ENCODE results near the gene CPZ.

CPZ gene

GRCh38 chr4:8554555-8555100 is 37.9 kb upstream of the CPZ start:
- Histone ChIP-seq H3K27me3 (ENCODE audit: insufficient read depth, low read length) (no peaks in the 10 kb centered on the region), H3K4ac (ENCODE audit: low read depth, low read length) (no peak overlapping the region), H3K18ac (ENCODE audit: low read length) (peak overlapping the region; percentile 57), H3K4me3 (ENCODE audit: low read depth, low read length) (no peak overlapping the region), H2BK5ac (ENCODE audit: low read depth, low read length, poor library complexity) (peak overlapping the region; percentile 3), H3K4me2 (ENCODE audit: low read length) (no peak overlapping the region), H3K27ac (ENCODE audit: low read depth, low read length) (no peak overlapping the region), H3K9ac (ENCODE audit: low read length) (no peak overlapping the region), H2BK12ac (ENCODE audit: low read length) (peak overlapping the region; percentile 91), H4K91ac (ENCODE audit: low read depth, low read length) (peak overlapping the region; percentile 45), H2AFZ (ENCODE audit: insufficient read depth, low read length, poor library complexity) (no peak overlapping the region), H3K14ac (ENCODE audit: low read length) (peak overlapping the region; percentile 24), H3K9me3 (ENCODE audit: insufficient read depth, low read depth, low read length) (no peaks in the 10 kb centered on the region), H3K79me2 (ENCODE audit: control insufficient read depth, insufficient read depth, low read length, poor library complexity) (peaks cover 5% of the 10 kb centered on the region), H2BK120ac (ENCODE audit: insufficient read depth, low read length, poor library complexity) (peak overlapping the region; percentile 59), H3K4me1 (ENCODE audit: control insufficient read depth in 1 of 2, insufficient read depth in 2 of 2, low read length in 2 of 2) (peaks cover 31 to 32% of the 10 kb centered on the region in 2 experiments), H4K8ac (ENCODE audit: low read depth, low read length) (no peak overlapping the region), H3K36me3 (ENCODE audit: control insufficient read depth in 1 of 2, insufficient read depth in 2 of 2, low read length in 2 of 2) (no peaks in the 10 kb centered on the region), H3K23ac (ENCODE audit: low read length) (no peak overlapping the region), H2AK5ac (ENCODE audit: low read length) (peak overlapping the region; percentile 72), H3K79me1 (ENCODE audit: low read length) (peaks cover 44% of the 10 kb centered on the region), H4K12ac (ENCODE audit: low read depth, low read length) (no peak overlapping the region)
- WGBS (ENCODE audit: extremely low coverage, insufficient coverage, insufficient read length), result no CpG with 5 or more reads among the region's 17 CpGs
- no peak for DNase-seq

DNA sequence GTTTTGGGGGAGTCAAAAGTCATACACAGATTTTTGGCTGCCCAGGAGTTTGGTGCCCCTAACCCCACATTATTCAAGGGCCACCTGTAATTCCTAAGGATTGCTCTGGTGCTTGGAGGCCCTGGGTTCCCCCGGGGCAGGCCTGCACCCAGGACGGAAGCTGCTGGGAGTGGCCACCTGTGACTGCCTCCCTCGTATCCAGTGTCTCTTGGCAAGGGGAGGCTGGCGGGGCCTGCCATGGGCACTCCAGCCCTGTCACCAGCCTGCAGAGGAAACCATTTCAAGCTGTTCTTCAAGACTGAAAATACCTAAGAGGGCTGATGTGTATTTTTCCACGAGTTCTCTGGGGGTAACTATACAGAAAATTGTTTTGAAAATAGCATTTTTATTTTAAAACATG is 36.8 kb upstream of the CPZ start:
- H3K9ac ChIP-seq (ENCODE audit: low read length), result no peak overlapping the region
- H3K79me1 ChIP-seq (ENCODE audit: low read length), result peaks cover 53% of the 10 kb centered on the region
- no peak overlapping the region for H4K8ac ChIP-seq (ENCODE audit: low read depth, low read length)
- no peak overlapping the region for H4K12ac ChIP-seq (ENCODE audit: low read depth, low read length)
- H2BK12ac ChIP-seq (ENCODE audit: low read length), result peak overlapping the region; percentile 43
- no peak for DNase-seq
- H3K14ac ChIP-seq (ENCODE audit: low read length), result peak overlapping the region; percentile 57
- H2AFZ ChIP-seq (ENCODE audit: insufficient read depth, low read length, poor library complexity), result no peak overlapping the region
- peaks cover 5% of the 10 kb centered on the region for H3K79me2 ChIP-seq (ENCODE audit: control insufficient read depth, insufficient read depth, low read length, poor library complexity)
- H2AK5ac ChIP-seq (ENCODE audit: low read length), result peak overlapping the region; percentile 17
- H3K4me1 ChIP-seq (ENCODE audit: control insufficient read depth in 1 of 2, insufficient read depth in 2 of 2, low read length in 2 of 2), result peaks cover 38 to 42% of the 10 kb centered on the region in 2 experiments
- no peak overlapping the region for H3K4me2 ChIP-seq (ENCODE audit: low read length)
- no peak overlapping the region for H3K4ac ChIP-seq (ENCODE audit: low read depth, low read length)
- H2BK120ac ChIP-seq (ENCODE audit: insufficient read depth, low read length, poor library complexity), result peak overlapping the region; percentile 62
- H4K91ac ChIP-seq (ENCODE audit: low read depth, low read length), result peak overlapping the region; percentile 72
- no peaks in the 10 kb centered on the region for H3K9me3 ChIP-seq (ENCODE audit: insufficient read depth, low read depth, low read length)
- H3K36me3 ChIP-seq (ENCODE audit: control insufficient read depth in 1 of 2, insufficient read depth in 2 of 2, low read length in 2 of 2), result no peaks in the 10 kb centered on the region
- no peak overlapping the region for H3K4me3 ChIP-seq (ENCODE audit: low read depth, low read length)
- no peak overlapping the region for H3K27ac ChIP-seq (ENCODE audit: low read depth, low read length)
- WGBS (ENCODE audit: extremely low coverage, insufficient coverage, insufficient read length), result no CpG with 5 or more reads among the region's 5 CpGs
- no peak overlapping the region for H3K18ac ChIP-seq (ENCODE audit: low read length)
- H3K23ac ChIP-seq (ENCODE audit: low read length), result no peak overlapping the region
- H3K27me3 ChIP-seq (ENCODE audit: insufficient read depth, low read length), result no peaks in the 10 kb centered on the region
- no peak overlapping the region for H2BK5ac ChIP-seq (ENCODE audit: low read depth, low read length, poor library complexity)

DNA sequence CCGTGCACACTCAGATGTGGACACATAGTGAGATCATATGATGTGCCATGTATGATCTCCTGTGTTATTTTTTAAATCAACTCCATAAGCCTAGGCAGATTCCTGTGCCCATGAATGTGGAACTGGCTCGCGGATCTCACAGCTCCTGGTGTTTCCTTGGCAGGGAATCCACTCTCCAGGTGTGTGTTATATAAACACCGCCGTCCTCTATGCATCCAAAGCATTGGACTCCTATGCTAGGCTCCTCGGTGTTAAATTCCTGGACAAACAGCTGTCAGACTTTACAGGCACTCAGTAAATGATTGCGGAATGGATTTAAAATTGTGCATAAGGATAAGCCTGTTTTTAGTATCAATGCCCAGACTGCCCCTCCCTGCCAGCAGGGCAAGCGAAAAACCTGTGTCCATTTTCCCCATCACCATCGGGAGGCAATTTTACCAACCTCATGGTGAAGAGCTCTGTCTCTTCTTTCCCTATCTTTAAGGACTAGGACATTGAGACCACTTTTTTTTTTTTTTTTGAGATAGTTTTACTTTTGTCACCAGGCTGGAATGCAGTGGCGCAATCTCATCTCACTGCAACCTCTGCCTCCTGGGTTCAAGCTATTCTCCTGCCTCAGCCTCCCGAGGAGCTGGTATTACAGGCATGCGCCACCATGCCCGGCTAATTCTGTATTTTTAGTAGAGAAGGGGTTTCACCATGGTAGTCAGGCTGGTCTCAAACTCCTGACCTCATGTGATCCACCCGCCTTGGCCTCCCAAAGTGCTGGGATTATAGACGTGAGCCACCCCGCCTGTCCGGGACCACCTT is 36.0 kb upstream of the CPZ start:
- DNase-seq, result peak; percentile 81 to 82
- Histone ChIP-seq H4K91ac (ENCODE audit: low read depth, low read length) (peak overlapping the region; percentile 64), H3K79me2 (ENCODE audit: control insufficient read depth, insufficient read depth, low read length, poor library complexity) (peaks cover 5% of the 10 kb centered on the region)

GRCh38 chr4:8557151-8558076 is 35.2 kb upstream of the CPZ start:
- WGBS (ENCODE audit: extremely low coverage, insufficient coverage, insufficient read length), result no CpG with 5 or more reads among the region's 21 CpGs
- Histone ChIP-seq H3K9me3 (ENCODE audit: insufficient read depth, low read depth, low read length) (no peaks in the 10 kb centered on the region), H4K8ac (ENCODE audit: low read depth, low read length) (peak overlapping the region; percentile 50), H2BK120ac (ENCODE audit: insufficient read depth, low read length, poor library complexity) (peak overlapping the region; percentile 94), H4K12ac (ENCODE audit: low read depth, low read length) (peak overlapping the region; percentile 39), H3K36me3 (ENCODE audit: control insufficient read depth in 1 of 2, insufficient read depth in 2 of 2, low read length in 2 of 2) (no peaks in the 10 kb centered on the region), H2AK5ac (ENCODE audit: low read length) (peak overlapping the region; percentile 92), H3K14ac (ENCODE audit: low read length) (peak overlapping the region; percentile 76), H3K9ac (ENCODE audit: low read length) (no peak overlapping the region), H2AFZ (ENCODE audit: insufficient read depth, low read length, poor library complexity) (no peak overlapping the region), H4K91ac (ENCODE audit: low read depth, low read length) (peak overlapping the region; percentile 93), H3K4me3 (ENCODE audit: low read depth, low read length) (no peak overlapping the region), H3K23ac (ENCODE audit: low read length) (no peak overlapping the region), H3K79me1 (ENCODE audit: low read length) (peaks cover 57% of the 10 kb centered on the region), H2BK12ac (ENCODE audit: low read length) (peak overlapping the region; percentile 71), H3K18ac (ENCODE audit: low read length) (peak overlapping the region; percentile 51), H3K27ac (ENCODE audit: low read depth, low read length) (peak overlapping the region; percentile 51), H3K79me2 (ENCODE audit: control insufficient read depth, insufficient read depth, low read length, poor library complexity) (peaks cover 5% of the 10 kb centered on the region), H3K27me3 (ENCODE audit: insufficient read depth, low read length) (no peaks in the 10 kb centered on the region), H3K4ac (ENCODE audit: low read depth, low read length) (peak overlapping the region; percentile 82), H3K4me1 (ENCODE audit: control insufficient read depth in 1 of 2, insufficient read depth in 2 of 2, low read length in 2 of 2) (peaks cover 44 to 46% of the 10 kb centered on the region in 2 experiments), H3K4me2 (ENCODE audit: low read length) (no peak overlapping the region), H2BK5ac (ENCODE audit: low read depth, low read length, poor library complexity) (peak overlapping the region; percentile 76)
- peak in 1 of 2 donors; percentile 83 for DNase-seq

More for the DNA sequence above, 36.0 kb upstream of the CPZ start:
- Histone ChIP-seq H4K8ac (ENCODE audit: low read depth, low read length) (peak overlapping the region; percentile 17), H3K9ac (ENCODE audit: low read length) (no peak overlapping the region), H2BK12ac (ENCODE audit: low read length) (peak overlapping the region; percentile 77), H3K9me3 (ENCODE audit: insufficient read depth, low read depth, low read length) (no peaks in the 10 kb centered on the region), H3K4me3 (ENCODE audit: low read depth, low read length) (no peak overlapping the region), H3K36me3 (ENCODE audit: control insufficient read depth in 1 of 2, insufficient read depth in 2 of 2, low read length in 2 of 2) (no peaks in the 10 kb centered on the region), H3K27ac (ENCODE audit: low read depth, low read length) (peak overlapping the region; percentile 50), H2BK120ac (ENCODE audit: insufficient read depth, low read length, poor library complexity) (peak overlapping the region; percentile 12), H2AFZ (ENCODE audit: insufficient read depth, low read length, poor library complexity) (no peak overlapping the region), H3K4me1 (ENCODE audit: control insufficient read depth in 1 of 2, insufficient read depth in 2 of 2, low read length in 2 of 2) (peaks cover 42 to 46% of the 10 kb centered on the region in 2 experiments), H2BK5ac (ENCODE audit: low read depth, low read length, poor library complexity) (peak overlapping the region; percentile 62), H3K4ac (ENCODE audit: low read depth, low read length) (no peak overlapping the region), H3K18ac (ENCODE audit: low read length) (no peak overlapping the region), H3K79me1 (ENCODE audit: low read length) (peaks cover 56% of the 10 kb centered on the region), H4K12ac (ENCODE audit: low read depth, low read length) (no peak overlapping the region), H3K27me3 (ENCODE audit: insufficient read depth, low read length) (no peaks in the 10 kb centered on the region), H2AK5ac (ENCODE audit: low read length) (peak overlapping the region; percentile 53), H3K4me2 (ENCODE audit: low read length) (no peak overlapping the region), H3K23ac (ENCODE audit: low read length) (no peak overlapping the region), H3K14ac (ENCODE audit: low read length) (peak overlapping the region; percentile 3)
- no CpG with 5 or more reads among the region's 17 CpGs for WGBS (ENCODE audit: extremely low coverage, insufficient coverage, insufficient read length)

Data from trophoblast cell (in vitro differentiated cells and primary cell).